OCI-LY1 (cell line): ENCODE results near the gene MSX1.

Source experiments
- H2AFZ ChIP-seq: fragments of 200-600 bp; sonication (generic), shearing (Covaris generic); 2 replicates; pipeline ENCODE4 v1.6.0; 2014; ENCODE audit warnings: antibody characterized with exemption, mild to moderate bottlenecking, low read length
- H3F3A ChIP-seq: fragments of 200-600 bp; sonication (generic), shearing (Covaris generic); 2 replicates; pipeline ENCODE4 v1.6.0; 2014; ENCODE audit warnings: mild to moderate bottlenecking, antibody characterized with exemption, low read length, moderate library complexity; ENCODE audit not compliant: insufficient read depth
- H3K27ac ChIP-seq: fragments of 200-600 bp; sonication (generic); 2 replicates; pipeline ENCODE4 v1.5.1; 2014; ENCODE audit warnings: low read length, mixed run types, mild to moderate bottlenecking, low read depth; ENCODE audit not compliant: poor library complexity, severe bottlenecking
- H3K27me3 ChIP-seq: fragments of 200-600 bp; sonication (generic); 2 replicates; pipeline ENCODE4 v1.6.0; 2014; ENCODE audit warnings: antibody characterized with exemption, mild to moderate bottlenecking, low read length, moderate library complexity; ENCODE audit not compliant: insufficient read depth
- H3K36me3 ChIP-seq: fragments of 200-600 bp; sonication (generic); 2 replicates; pipeline ENCODE4 v1.6.1; 2014; ENCODE audit warnings: mild to moderate bottlenecking, antibody characterized with exemption, low read length, moderate library complexity, mixed read lengths; ENCODE audit not compliant: insufficient read depth
- H3K4me1 ChIP-seq: fragments of 200-600 bp; sonication (generic); 2 replicates; pipeline ENCODE4 v1.5.1; 2014; ENCODE audit warnings: mild to moderate bottlenecking, low read length, moderate library complexity; ENCODE audit not compliant: insufficient read depth, severe bottlenecking
- H3K4me2 ChIP-seq: fragments of 200-600 bp; sonication (generic), shearing (Covaris generic); 2 replicates; pipeline ENCODE4 v1.6.1; 2014; ENCODE audit warnings: low read length
- H3K4me3 ChIP-seq: fragments of 200-600 bp; sonication (generic); 2 replicates; pipeline ENCODE4 v1.5.1; 2014; ENCODE audit warnings: low read length, low read depth, mild to moderate bottlenecking, mixed read lengths; ENCODE audit not compliant: poor library complexity, severe bottlenecking
- H3K79me2 ChIP-seq: fragments of 200-600 bp; shearing (Covaris generic); 2 replicates; pipeline ENCODE4 v1.6.1; 2016; ENCODE audit warnings: mixed run types, low read length, mixed read lengths; ENCODE audit not compliant: insufficient read depth
- H3K9ac ChIP-seq: fragments of 200-600 bp; sonication (generic), shearing (Covaris generic); 2 replicates; pipeline ENCODE4 v1.6.1; 2014; ENCODE audit warnings: mild to moderate bottlenecking, low read length, mixed read lengths
- H3K9me2 ChIP-seq: fragments of 200-600 bp; sonication (generic), shearing (Covaris generic); 2 replicates; pipeline ENCODE4 v1.6.1; 2014; ENCODE audit warnings: low read depth, mild to moderate bottlenecking, low read length, mixed read lengths
- H3K9me3 ChIP-seq: fragments of 200-600 bp; shearing (Covaris generic); 2 replicates; pipeline ENCODE4 v1.6.1; 2014; ENCODE audit warnings: low read length, mixed read lengths
- H4K20me1 ChIP-seq: fragments of 200-600 bp; sonication (generic), shearing (Covaris generic); 2 replicates; pipeline ENCODE4 v1.6.0; 2016; ENCODE audit warnings: mild to moderate bottlenecking, low read length; ENCODE audit not compliant: insufficient read depth
- CTCF ChIP-seq: fragments of 200-600 bp; sonication (generic), shearing (Covaris generic); IDR thresholded peaks from 2 replicates; pipeline ENCODE4 v1.5.1; 2017; ENCODE audit warnings: mild to moderate bottlenecking, antibody characterized with exemption, low read length, moderate library complexity, mixed read lengths
- EZH2 ChIP-seq: fragments of 200-600 bp; sonication (generic), shearing (Covaris generic); IDR thresholded peaks from 2 replicates; pipeline ENCODE4 v1.8.0; 2017; ENCODE audit warnings: borderline replicate concordance, mixed run types, mild to moderate bottlenecking, antibody characterized with exemption, low read length, moderate library complexity, mixed read lengths

Gene MSX1

DNA sequence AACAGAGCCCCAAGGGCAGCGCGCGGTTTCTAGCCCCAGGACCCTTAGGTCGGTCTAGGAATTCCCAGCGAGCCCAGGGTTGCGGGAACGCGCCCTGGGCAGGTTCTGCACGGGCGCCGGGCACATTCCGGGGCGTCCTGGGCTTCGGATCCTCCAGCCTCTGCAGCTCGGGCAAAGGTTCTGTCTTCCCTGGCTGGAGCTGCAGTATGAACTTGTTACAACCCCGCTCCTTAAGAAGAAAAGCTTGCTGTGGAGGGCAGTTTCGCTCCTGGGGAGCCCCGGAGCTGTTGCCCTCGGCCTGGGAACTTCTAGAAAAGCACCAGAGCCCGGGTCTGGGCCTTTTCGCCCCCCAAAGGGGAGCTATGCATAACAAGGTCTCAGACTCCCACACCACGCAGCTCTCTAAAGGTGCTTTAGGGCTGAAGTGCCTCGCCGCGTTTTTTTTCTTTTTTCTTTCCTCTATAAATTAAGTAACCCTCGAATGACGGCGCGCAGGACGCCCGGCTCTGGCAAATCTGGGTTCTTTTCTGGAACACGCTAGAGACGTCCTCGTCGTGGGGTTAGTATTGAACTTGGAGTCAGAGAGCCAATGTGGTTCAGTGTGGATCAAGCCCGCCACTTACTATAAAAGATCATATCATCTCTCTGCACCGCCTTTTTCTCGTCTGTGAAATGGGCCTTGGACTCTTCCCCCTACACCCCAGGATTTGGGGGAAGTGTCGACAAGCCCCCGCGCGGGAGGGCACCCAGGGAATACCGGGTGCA, 5.7 kb downstream of the MSX1 start:
- H3K4me1 ChIP-seq, result peaks cover 6% of the 10 kb centered on the region
- H2AFZ ChIP-seq, result no peak overlapping the region
- H3K9me2 ChIP-seq, result no peaks in the 10 kb centered on the region
- H3K27me3 ChIP-seq, result no peaks in the 10 kb centered on the region
- no peak overlapping the region for H3K4me3 ChIP-seq
- no peak overlapping the region for H3K9ac ChIP-seq
- no peaks in the 10 kb centered on the region for H3F3A ChIP-seq
- H3K9me3 ChIP-seq, result no peaks in the 10 kb centered on the region
- no peak for TF ChIP-seq CTCF
- TF ChIP-seq EZH2, result no peak
- no peaks in the 10 kb centered on the region for H3K36me3 ChIP-seq
- no peaks in the 10 kb centered on the region for H3K79me2 ChIP-seq
- no peak overlapping the region for H3K4me2 ChIP-seq
- no peaks in the 10 kb centered on the region for H4K20me1 ChIP-seq
- H3K27ac ChIP-seq, result no peak overlapping the region

DNA sequence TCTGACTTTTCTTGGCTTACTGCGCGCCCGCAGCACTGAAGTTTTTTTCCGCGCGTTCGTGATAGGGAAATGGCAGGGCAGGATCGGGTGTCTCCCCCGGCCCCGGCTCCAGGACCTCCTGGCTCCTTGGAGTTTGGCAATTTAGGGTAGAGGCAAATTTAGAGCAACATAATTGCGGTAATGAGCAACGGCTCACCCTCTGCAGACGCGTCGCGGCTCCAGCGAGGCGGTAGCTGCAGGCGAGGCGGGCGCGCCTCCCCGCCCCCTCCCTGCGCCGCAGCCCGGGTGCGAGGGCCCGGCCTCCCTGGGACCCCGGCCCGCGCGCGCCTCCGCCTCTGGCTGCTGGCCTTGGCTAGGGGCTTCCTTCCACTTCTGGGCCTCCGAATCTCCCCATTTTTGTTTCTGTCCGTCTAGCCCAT, 6.2 kb downstream of the MSX1 start:
- no peak overlapping the region for H3K4me3 ChIP-seq
- no peak overlapping the region for H3K9ac ChIP-seq
- H3K4me1 ChIP-seq, result peaks cover under 1% of the 10 kb centered on the region
- no peak for TF ChIP-seq EZH2
- no peak for TF ChIP-seq CTCF
- H3K36me3 ChIP-seq, result no peaks in the 10 kb centered on the region
- H3F3A ChIP-seq, result no peaks in the 10 kb centered on the region
- H3K27me3 ChIP-seq, result no peaks in the 10 kb centered on the region
- no peaks in the 10 kb centered on the region for H3K9me2 ChIP-seq
- no peak overlapping the region for H2AFZ ChIP-seq
- H4K20me1 ChIP-seq, result no peaks in the 10 kb centered on the region
- H3K79me2 ChIP-seq, result no peaks in the 10 kb centered on the region
- no peaks in the 10 kb centered on the region for H3K9me3 ChIP-seq
- no peak overlapping the region for H3K4me2 ChIP-seq
- H3K27ac ChIP-seq, result no peak overlapping the region

- H2AFZ ChIP-seq, result no peak overlapping the region
- no peaks in the 10 kb centered on the region for H3F3A ChIP-seq
- H3K79me2 ChIP-seq, result no peaks in the 10 kb centered on the region
- H3K4me3 ChIP-seq, result no peak overlapping the region
- no peaks in the 10 kb centered on the region for H3K4me1 ChIP-seq
- no peaks in the 10 kb centered on the region for H3K9me2 ChIP-seq
- TF ChIP-seq CTCF (no peak), EZH2 (no peak)
- H3K36me3 ChIP-seq, result no peaks in the 10 kb centered on the region
- H3K27ac ChIP-seq, result no peak overlapping the region
- no peaks in the 10 kb centered on the region for H3K9me3 ChIP-seq
- no peaks in the 10 kb centered on the region for H4K20me1 ChIP-seq
- no peak overlapping the region for H3K9ac ChIP-seq
- H3K4me2 ChIP-seq, result no peak overlapping the region
- no peaks in the 10 kb centered on the region for H3K27me3 ChIP-seq
Observed at GRCh38 chr4:4866124-4866865, 6.8 kb downstream of the MSX1 start.
